Ovary (tissue), 3 donors: ENCODE measurements around the gene PPIH.

Source experiments
- EP300 ChIP-seq: sonication (generic); formaldehyde crosslinking; IDR thresholded peaks from one replicate; pipeline ENCODE4 v1.6.1; 2017; ENCODE audit warnings: antibody characterized with exemption
- POLR2A ChIP-seq: fragments of 450-650 bp; IDR thresholded peaks from one replicate; pipeline ENCODE4 v1.6.1; 2017; ENCODE audit warnings: antibody characterized with exemption, mild to moderate bottlenecking, moderate library complexity
- TF ChIP-seq, protein P1 (sequence below), 3 donors: fragments of 450-650 bp in 2 of 3; fragments of 200-600 bp in 1 of 3; IDR thresholded peaks; one replicate each; pipeline versions ENCODE4 v1.5.1 to v1.8.0; 2016 to 2022; ENCODE audit warnings: antibody characterized with exemption in 3 of 3, mild to moderate bottlenecking in 1 of 3
- donor health status: DM: no; HTN: no; CAD: no.

GRCh38 chr1:42674214-42674613 lies 16.0 kb downstream of the PPIH start:
- TF ChIP-seq, protein P1, sequence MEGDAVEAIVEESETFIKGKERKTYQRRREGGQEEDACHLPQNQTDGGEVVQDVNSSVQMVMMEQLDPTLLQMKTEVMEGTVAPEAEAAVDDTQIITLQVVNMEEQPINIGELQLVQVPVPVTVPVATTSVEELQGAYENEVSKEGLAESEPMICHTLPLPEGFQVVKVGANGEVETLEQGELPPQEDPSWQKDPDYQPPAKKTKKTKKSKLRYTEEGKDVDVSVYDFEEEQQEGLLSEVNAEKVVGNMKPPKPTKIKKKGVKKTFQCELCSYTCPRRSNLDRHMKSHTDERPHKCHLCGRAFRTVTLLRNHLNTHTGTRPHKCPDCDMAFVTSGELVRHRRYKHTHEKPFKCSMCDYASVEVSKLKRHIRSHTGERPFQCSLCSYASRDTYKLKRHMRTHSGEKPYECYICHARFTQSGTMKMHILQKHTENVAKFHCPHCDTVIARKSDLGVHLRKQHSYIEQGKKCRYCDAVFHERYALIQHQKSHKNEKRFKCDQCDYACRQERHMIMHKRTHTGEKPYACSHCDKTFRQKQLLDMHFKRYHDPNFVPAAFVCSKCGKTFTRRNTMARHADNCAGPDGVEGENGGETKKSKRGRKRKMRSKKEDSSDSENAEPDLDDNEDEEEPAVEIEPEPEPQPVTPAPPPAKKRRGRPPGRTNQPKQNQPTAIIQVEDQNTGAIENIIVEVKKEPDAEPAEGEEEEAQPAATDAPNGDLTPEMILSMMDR (IDR thresholded peaks at IDR 0.05), result no peak
- TF ChIP-seq EP300 (no peak), POLR2A (no peak)
